RWPE2 (cell line): Measurements from ENCODE around the gene TEX13C.

Experiments used
- ATAC-seq: fragments of 200-7000 bp; cut with Tn5 transposase; 3 replicates; pipeline ENCODE4 v1.9.1; 2021; ENCODE audit warnings: low read depth
- DNase-seq: peaks from one replicate; pipeline ENCODE4 v3.0.0-alpha.2; 2020; ENCODE audit warnings: low spot score
- H3K27ac ChIP-seq: fragments of 450-650 bp; 2 replicates; pipeline ENCODE4 v1.5.1; 2017; ENCODE audit warnings: mild to moderate bottlenecking; ENCODE audit not compliant: poor library complexity, severe bottlenecking
- H3K27me3 ChIP-seq: fragments of 250-450 bp; sonication (Bioruptor Pico); 2 replicates; pipeline ENCODE4 v1.5.1; 2021; ENCODE audit warnings: mild to moderate bottlenecking, moderate library complexity; ENCODE audit not compliant: insufficient read depth, poor library complexity, severe bottlenecking
- H3K36me3 ChIP-seq: fragments of 250-450 bp; sonication (Bioruptor Pico); 2 replicates; pipeline ENCODE4 v1.5.1; 2020; ENCODE audit warnings: low read depth, mild to moderate bottlenecking, moderate library complexity
- H3K4me1 ChIP-seq: fragments of 250-450 bp; sonication (Bioruptor Pico); 2 replicates; pipeline ENCODE4 v1.5.1; 2021; ENCODE audit warnings: mild to moderate bottlenecking, moderate library complexity; ENCODE audit not compliant: insufficient read depth, poor library complexity, severe bottlenecking
- H3K4me3 ChIP-seq: fragments of 250-450 bp; sonication (Bioruptor Pico); 2 replicates; pipeline ENCODE4 v1.5.1; 2021; ENCODE audit warnings: mild to moderate bottlenecking, moderate library complexity; ENCODE audit not compliant: severe bottlenecking
- H3K9me3 ChIP-seq: fragments of 250-450 bp; sonication (Bioruptor Pico); 2 replicates; pipeline ENCODE4 v1.5.1; 2021; ENCODE audit warnings: mild to moderate bottlenecking, moderate library complexity; ENCODE audit not compliant: severe bottlenecking
- TF ChIP-seq, protein P1 (sequence below): fragments of 450-650 bp; IDR thresholded peaks from one replicate; pipeline ENCODE4 v1.5.1; 2017; ENCODE audit warnings: mild to moderate bottlenecking, moderate library complexity; ENCODE audit not compliant: poor library complexity, severe bottlenecking

Gene TEX13C

DNA sequence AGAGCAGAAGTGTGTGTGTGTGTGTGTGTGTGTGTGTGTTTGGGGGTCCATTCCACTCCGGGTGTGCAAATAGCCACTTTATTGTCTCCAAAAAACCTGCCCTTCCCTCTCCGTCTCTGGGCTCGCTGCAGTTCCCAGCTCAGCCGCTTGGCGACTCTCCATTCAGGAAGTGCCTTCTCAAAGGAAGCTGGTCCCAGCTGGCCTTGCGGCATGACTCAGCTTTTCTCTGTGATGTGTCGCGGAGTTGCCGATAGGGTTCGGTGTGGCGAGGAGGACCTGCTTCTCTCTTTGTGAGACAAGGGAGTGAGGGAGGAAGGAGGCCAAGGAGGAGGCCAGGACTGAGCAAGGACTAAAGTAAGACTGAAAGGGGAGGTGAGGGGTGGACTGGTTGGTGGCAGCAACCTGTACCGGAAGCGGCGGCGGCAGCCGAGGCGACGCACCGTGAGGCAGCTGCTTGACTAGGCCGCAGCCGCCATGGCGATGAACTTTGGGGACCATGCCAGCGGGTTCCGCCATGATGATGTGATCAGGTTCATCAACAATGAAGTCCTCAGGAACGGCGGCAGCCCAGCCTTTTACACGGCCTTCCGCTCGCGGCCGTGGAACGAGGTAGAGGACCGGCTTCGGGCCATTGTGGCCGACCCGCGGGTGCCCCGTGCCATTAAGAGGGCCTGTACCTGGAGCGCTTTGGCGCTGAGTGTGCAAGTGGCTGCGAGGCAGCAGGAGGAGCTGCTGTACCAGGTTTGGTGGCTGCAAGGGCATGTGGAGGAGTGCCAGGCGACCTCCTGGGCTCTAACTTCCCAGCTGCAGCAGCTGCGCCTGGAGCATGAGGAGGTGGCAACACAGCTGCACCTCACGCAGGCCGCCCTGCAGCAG lies at the start of gene TEX13C:
Gene TEX13C, plus strand, starts transcription at position 226 of the 876 bp plus-strand sequence. Its CDS starts 249 bp downstream, at position 475.
- no peak for DNase-seq
- no peak within 1 kb of the TSS for H3K27ac ChIP-seq
- H3K4me3 ChIP-seq = no peak within 1 kb of the TSS
- TF ChIP-seq, protein P1, sequence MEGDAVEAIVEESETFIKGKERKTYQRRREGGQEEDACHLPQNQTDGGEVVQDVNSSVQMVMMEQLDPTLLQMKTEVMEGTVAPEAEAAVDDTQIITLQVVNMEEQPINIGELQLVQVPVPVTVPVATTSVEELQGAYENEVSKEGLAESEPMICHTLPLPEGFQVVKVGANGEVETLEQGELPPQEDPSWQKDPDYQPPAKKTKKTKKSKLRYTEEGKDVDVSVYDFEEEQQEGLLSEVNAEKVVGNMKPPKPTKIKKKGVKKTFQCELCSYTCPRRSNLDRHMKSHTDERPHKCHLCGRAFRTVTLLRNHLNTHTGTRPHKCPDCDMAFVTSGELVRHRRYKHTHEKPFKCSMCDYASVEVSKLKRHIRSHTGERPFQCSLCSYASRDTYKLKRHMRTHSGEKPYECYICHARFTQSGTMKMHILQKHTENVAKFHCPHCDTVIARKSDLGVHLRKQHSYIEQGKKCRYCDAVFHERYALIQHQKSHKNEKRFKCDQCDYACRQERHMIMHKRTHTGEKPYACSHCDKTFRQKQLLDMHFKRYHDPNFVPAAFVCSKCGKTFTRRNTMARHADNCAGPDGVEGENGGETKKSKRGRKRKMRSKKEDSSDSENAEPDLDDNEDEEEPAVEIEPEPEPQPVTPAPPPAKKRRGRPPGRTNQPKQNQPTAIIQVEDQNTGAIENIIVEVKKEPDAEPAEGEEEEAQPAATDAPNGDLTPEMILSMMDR = no peak
- H3K36me3 ChIP-seq = no peaks in the 10 kb centered on the region
- ATAC-seq = no peak
- no peaks in the 10 kb centered on the region for H3K27me3 ChIP-seq
- no peaks in the 10 kb centered on the region for H3K9me3 ChIP-seq
- H3K4me1 ChIP-seq = no peaks in the 10 kb centered on the region

DNA sequence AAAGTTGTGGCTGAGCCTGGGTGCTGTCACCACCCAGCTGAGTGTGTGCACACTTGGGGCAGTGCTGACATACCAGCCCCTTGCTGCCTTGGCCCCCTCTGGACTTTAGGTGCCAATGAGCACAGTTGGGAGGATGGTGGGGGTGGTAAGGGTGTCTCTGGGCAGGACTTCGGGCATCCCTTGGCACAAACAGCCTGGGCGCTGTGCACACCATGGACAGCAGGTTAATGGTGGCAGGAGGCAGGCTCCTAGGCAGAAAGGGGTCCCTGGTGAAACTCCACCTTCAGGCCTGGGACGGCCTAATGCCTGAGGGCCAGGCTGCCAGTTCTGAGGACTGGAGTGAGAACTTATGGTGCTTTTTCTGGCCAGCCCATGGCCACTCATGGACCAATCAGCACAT lies 32.4 kb upstream of the TEX13C start:
- no peaks in the 10 kb centered on the region for H3K9me3 ChIP-seq
- ATAC-seq (no peak), DNase-seq (no peak)
- no peaks in the 10 kb centered on the region for H3K36me3 ChIP-seq
- TF ChIP-seq, protein P1 = no peak
- H3K4me1 ChIP-seq = no peaks in the 10 kb centered on the region
- H3K4me3 ChIP-seq = no peak overlapping the region
- H3K27me3 ChIP-seq = no peaks in the 10 kb centered on the region
- H3K27ac ChIP-seq = no peak overlapping the region

DNA sequence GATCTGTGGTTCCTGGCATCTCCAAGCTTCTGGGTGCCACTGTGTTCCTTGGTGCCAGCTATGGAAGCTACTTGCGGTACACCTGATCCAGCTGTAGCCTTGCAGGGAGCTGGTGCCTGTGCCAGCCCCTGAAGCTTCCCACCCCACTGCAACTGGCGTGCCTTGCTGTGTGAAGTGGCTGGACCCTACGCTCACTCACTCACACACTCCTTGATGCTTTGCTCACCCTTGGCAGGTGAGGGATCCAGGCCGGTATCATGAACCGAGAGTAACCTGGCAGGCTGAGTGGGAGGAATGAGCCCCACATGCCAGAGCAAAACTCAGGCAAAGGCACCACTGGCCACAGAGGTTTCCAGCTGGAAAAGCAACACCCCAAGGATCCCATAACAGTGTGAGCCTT lies 31.3 kb upstream of the TEX13C start:
- no peaks in the 10 kb centered on the region for H3K27me3 ChIP-seq
- H3K4me3 ChIP-seq = no peak overlapping the region
- H3K36me3 ChIP-seq = no peaks in the 10 kb centered on the region
- H3K27ac ChIP-seq = no peak overlapping the region
- no peak for ATAC-seq
- H3K4me1 ChIP-seq = no peaks in the 10 kb centered on the region
- TF ChIP-seq, protein P1 = no peak
- DNase-seq = no peak
- H3K9me3 ChIP-seq = no peaks in the 10 kb centered on the region

DNA sequence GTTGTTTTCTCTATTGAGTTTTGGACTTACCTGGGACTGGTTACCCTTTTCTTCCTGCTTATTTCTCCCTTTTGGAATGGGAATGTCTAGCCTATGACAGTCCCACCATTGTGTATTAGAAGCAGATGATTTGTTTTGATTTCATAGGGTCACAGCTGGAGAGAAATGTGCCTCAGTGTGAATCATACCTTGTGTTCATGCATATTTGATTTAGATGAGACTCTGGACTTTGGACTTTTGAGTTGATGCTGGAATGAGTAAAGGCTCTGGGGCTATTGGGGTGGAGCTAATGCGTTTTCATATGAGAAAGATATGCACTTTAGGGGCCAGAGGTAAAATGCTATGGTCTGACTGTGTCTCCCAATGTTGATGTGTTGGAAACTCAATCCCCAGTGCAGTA lies 30.5 kb upstream of the TEX13C start:
- TF ChIP-seq, protein P1 = no peak
- no peaks in the 10 kb centered on the region for H3K36me3 ChIP-seq
- DNase-seq = no peak
- ATAC-seq = no peak
- no peaks in the 10 kb centered on the region for H3K9me3 ChIP-seq
- H3K4me3 ChIP-seq = no peak overlapping the region
- H3K27me3 ChIP-seq = no peaks in the 10 kb centered on the region
- no peak overlapping the region for H3K27ac ChIP-seq
- H3K4me1 ChIP-seq = no peaks in the 10 kb centered on the region

DNA sequence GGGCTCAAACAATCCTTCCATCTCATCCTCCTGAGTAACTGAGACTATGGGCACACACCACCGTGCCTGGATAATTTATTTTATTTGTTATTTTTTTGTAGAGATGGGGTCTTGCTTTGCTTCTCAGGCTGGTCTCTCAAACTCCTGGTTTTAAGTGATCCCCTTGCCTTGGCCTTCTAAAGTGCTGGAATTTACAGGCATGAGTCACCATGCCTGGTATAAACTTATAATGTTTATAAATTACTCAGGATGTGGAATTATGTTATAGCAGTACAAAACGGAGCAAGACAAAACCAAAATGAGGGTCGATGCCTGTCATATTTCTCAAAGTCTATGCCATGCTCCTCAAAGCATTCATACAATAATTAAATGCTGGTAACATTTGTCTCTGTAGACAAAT lies 29.8 kb upstream of the TEX13C start:
- ATAC-seq (no peak), DNase-seq (no peak)
- Histone ChIP-seq H3K27ac (no peak overlapping the region), H3K9me3 (no peaks in the 10 kb centered on the region), H3K4me3 (no peak overlapping the region), H3K36me3 (no peaks in the 10 kb centered on the region), H3K4me1 (no peaks in the 10 kb centered on the region), H3K27me3 (no peaks in the 10 kb centered on the region)
- TF ChIP-seq, protein P1 = no peak
